Hepatocyte (in vitro differentiated cells): ENCODE data around the gene ZFYVE9. TPM values are rescaled to one million over a fixed set of nuclear protein-coding genes. Genes with fewer than 3 reads are reported as not detected.

ENCODE experiments used
- DNase-seq: peaks from one replicate; pipeline ENCODE4 v3.0.0-alpha.2; 2016; ENCODE audit warnings: low spot score
- H2AFZ ChIP-seq: fragments of 200-600 bp; sonication (generic); 2 replicates; pipeline ENCODE4 v1.6.0; 2016; ENCODE audit warnings: antibody characterized with exemption, mild to moderate bottlenecking
- H3K27ac ChIP-seq: fragments of 200-600 bp; sonication (generic); 2 replicates; pipeline ENCODE4 v1.5.1; 2016; ENCODE audit warnings: mild to moderate bottlenecking
- H3K27me3 ChIP-seq: fragments of 200-600 bp; sonication (generic); 2 replicates; pipeline ENCODE4 v1.6.1; 2016
- H3K36me3 ChIP-seq: fragments of 200-600 bp; sonication (generic); replicated peaks from 2 replicates; pipeline ENCODE4 v1.5.1; 2016; ENCODE audit warnings: low read depth; ENCODE audit not compliant: insufficient read depth
- H3K4me1 ChIP-seq: fragments of 200-600 bp; sonication (generic); 2 replicates; pipeline ENCODE4 v1.5.1; 2016; ENCODE audit warnings: mild to moderate bottlenecking, moderate library complexity; ENCODE audit not compliant: insufficient read depth
- H3K4me2 ChIP-seq: fragments of 200-600 bp; sonication (generic); 2 replicates; pipeline ENCODE4 v1.6.0; 2016
- H3K4me3 ChIP-seq: fragments of 200-600 bp; sonication (generic); 2 replicates; pipeline ENCODE4 v1.5.1; 2016; ENCODE audit warnings: mild to moderate bottlenecking
- H3K79me2 ChIP-seq: fragments of 200-600 bp; sonication (generic); 2 replicates; pipeline ENCODE4 v1.6.0; 2017; ENCODE audit warnings: mild to moderate bottlenecking
- H3K9me2 ChIP-seq: fragments of 200-600 bp; sonication (generic); replicated peaks from 2 replicates; pipeline ENCODE4 v1.6.0; 2017; ENCODE audit warnings: mild to moderate bottlenecking; ENCODE audit not compliant: insufficient read depth
- H3K9me3 ChIP-seq: fragments of 200-600 bp; sonication (generic); 2 replicates; pipeline ENCODE4 v1.5.1; 2016; ENCODE audit warnings: low read depth, mild to moderate bottlenecking
- H4K20me1 ChIP-seq: fragments of 200-600 bp; sonication (generic); 2 replicates; pipeline ENCODE4 v1.6.0; 2016; ENCODE audit warnings: mild to moderate bottlenecking; ENCODE audit not compliant: insufficient read depth, poor library complexity, severe bottlenecking
- EZH2 ChIP-seq: fragments of 200-600 bp; sonication (generic); IDR thresholded peaks from 2 replicates; pipeline ENCODE4 v1.6.1; 2016; ENCODE audit warnings: antibody characterized with exemption, mild to moderate bottlenecking, borderline replicate concordance
- EZH2phosphoT487 ChIP-seq: fragments of 200-600 bp; sonication (generic); IDR thresholded peaks from one replicate; pipeline ENCODE4 v1.6.1; 2018; ENCODE audit warnings: antibody characterized with exemption, mild to moderate bottlenecking, low read depth, moderate library complexity; ENCODE audit not compliant: unreplicated experiment, severe bottlenecking
- WGBS: methylation state at CpG from one replicate; pipeline ENCODE4 v1.1.6; 2016; ENCODE audit warnings: low lambda C conversion rate; ENCODE audit errors: missing lambda C conversion rate; 5-methylcytosine and 5-hydroxymethylcytosine counted together
- polyA plus RNA-seq: library from polyadenylated mRNA; unstranded; fragments of >200 nt; fragmentation: Nextera tagmentation; extraction: Ambion mirVana; gene quantifications from 2 replicates; pipeline ENCODE4 v1.2.1, GENCODE V29; 2016
- total RNA-seq: library from RNA; depleted of rRNA; stranded (reverse); fragments of >200 nt; gene quantifications from 2 replicates; pipeline ENCODE4 v1.2.3, GENCODE V29; 2014
- TF ChIP-seq, protein P1 (sequence below): fragments of 200-600 bp; sonication (generic); IDR thresholded peaks from 2 replicates; pipeline ENCODE4 v1.5.1; 2016; ENCODE audit warnings: antibody characterized with exemption, mild to moderate bottlenecking; ENCODE audit not compliant: poor library complexity

The ZFYVE9 gene
- total and polyA plus RNA-seq, 2 experiments from 2014 or later: 4.6 to 29.0 TPM

DNA sequence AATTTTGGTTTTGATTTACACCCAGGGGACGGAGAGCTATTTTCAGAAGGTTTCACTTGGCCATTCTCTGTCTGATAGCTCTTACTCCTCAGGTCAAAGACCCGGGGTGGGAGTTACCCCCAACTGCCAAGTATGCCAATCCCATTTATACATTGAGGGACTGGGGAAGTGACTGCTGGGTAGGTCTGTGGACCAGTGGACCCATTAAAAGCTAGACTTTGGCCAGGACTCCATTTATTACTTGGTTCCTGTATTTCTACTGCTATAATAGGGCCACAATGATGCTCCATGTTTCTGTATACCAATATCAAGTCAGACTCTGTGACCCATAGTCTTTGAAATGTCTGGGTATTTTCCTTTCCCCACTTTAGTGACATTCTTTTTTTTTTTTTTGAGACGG, 14.6 kb downstream of the ZFYVE9 start:
- Histone ChIP-seq H3K4me1 (no peaks in the 10 kb centered on the region), H3K27ac (no peak overlapping the region), H4K20me1 (peaks cover 7% of the 10 kb centered on the region), H3K4me2 (no peak overlapping the region), H2AFZ (no peak overlapping the region), H3K27me3 (no peaks in the 10 kb centered on the region), H3K4me3 (no peak overlapping the region), H3K79me2 (peaks cover 76% of the 10 kb centered on the region), H3K9me3 (no peaks in the 10 kb centered on the region), H3K36me3 (no peaks in the 10 kb centered on the region), H3K9me2 (no peaks in the 10 kb centered on the region)
- WGBS: 64% methylated on average over 3 of the region's 3 CpGs
- DNase-seq: no peak
- TF ChIP-seq EZH2phosphoT487 (no peak), EZH2 (no peak)
- TF ChIP-seq, protein P1, sequence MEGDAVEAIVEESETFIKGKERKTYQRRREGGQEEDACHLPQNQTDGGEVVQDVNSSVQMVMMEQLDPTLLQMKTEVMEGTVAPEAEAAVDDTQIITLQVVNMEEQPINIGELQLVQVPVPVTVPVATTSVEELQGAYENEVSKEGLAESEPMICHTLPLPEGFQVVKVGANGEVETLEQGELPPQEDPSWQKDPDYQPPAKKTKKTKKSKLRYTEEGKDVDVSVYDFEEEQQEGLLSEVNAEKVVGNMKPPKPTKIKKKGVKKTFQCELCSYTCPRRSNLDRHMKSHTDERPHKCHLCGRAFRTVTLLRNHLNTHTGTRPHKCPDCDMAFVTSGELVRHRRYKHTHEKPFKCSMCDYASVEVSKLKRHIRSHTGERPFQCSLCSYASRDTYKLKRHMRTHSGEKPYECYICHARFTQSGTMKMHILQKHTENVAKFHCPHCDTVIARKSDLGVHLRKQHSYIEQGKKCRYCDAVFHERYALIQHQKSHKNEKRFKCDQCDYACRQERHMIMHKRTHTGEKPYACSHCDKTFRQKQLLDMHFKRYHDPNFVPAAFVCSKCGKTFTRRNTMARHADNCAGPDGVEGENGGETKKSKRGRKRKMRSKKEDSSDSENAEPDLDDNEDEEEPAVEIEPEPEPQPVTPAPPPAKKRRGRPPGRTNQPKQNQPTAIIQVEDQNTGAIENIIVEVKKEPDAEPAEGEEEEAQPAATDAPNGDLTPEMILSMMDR: no peak

DNA sequence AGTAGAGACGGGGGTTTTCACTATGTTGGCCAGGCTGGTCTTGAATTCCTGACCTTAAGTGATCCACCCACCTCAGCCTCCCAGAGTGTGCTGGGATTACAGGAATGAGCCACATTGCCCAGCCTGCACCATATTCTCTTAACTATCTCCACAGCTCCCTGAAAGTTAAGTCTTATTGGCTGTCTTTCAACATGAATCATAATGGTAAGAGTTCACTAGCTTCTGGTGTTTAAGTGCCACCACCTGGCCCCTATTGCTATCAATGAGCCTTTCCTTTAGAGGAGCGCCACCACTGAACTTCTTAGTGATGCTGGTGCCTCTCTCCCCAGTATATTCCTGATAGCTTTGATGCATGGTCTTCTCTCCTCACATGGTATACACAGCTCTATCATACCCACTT, 15.7 kb downstream of the ZFYVE9 start:
- WGBS: 98% methylated on average over 2 of the region's 2 CpGs
- no peak for TF ChIP-seq EZH2
- TF ChIP-seq EZH2phosphoT487: no peak
- TF ChIP-seq, protein P1: no peak
- Histone ChIP-seq H3K9me3 (no peaks in the 10 kb centered on the region), H3K4me3 (no peak overlapping the region), H3K27me3 (no peaks in the 10 kb centered on the region), H4K20me1 (peaks cover 5% of the 10 kb centered on the region), H3K36me3 (no peaks in the 10 kb centered on the region), H3K4me2 (no peak overlapping the region), H3K79me2 (peaks cover 68% of the 10 kb centered on the region), H3K9me2 (no peaks in the 10 kb centered on the region), H3K4me1 (no peaks in the 10 kb centered on the region), H2AFZ (no peak overlapping the region), H3K27ac (no peak overlapping the region)
- no peak for DNase-seq

DNA sequence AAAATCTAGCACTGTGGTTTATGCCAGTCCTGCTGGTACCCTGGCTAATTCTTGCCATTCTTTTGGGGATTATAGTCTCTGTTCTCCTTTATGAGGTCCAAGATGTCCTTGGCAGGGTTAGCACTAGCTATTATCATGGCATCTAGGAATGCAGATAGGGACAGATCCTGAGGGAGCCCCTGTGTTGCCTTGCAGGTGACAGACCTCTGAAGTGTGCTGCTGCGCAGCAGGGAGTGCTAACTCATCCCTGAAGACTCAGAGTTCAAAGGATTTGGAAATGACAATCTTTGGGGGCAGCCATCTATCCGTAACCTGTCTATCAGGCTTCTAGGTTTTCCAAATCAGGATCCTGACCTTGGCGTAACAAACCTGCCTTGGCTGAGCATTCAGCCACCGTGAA, 16.3 kb downstream of the ZFYVE9 start:
- WGBS: 92% methylated on average over 4 of the region's 4 CpGs
- no peak overlapping the region for H3K4me2 ChIP-seq

More for the DNA sequence above, 16.3 kb downstream of the ZFYVE9 start:
- no peak overlapping the region for H3K27ac ChIP-seq
- H3K4me3 ChIP-seq: no peak overlapping the region
- no peaks in the 10 kb centered on the region for H3K4me1 ChIP-seq
- no peaks in the 10 kb centered on the region for H3K9me2 ChIP-seq
- H2AFZ ChIP-seq: no peak overlapping the region
- H3K27me3 ChIP-seq: no peaks in the 10 kb centered on the region
- no peaks in the 10 kb centered on the region for H3K9me3 ChIP-seq
- TF ChIP-seq EZH2phosphoT487: no peak
- TF ChIP-seq, protein P1: no peak
- no peak for TF ChIP-seq EZH2
- H4K20me1 ChIP-seq: peaks cover 2% of the 10 kb centered on the region
- DNase-seq: no peak
- H3K36me3 ChIP-seq: no peaks in the 10 kb centered on the region
- peaks cover 67% of the 10 kb centered on the region for H3K79me2 ChIP-seq
